SK-N-SH (cell line): ENCODE data around the gene RNF217. TPM values are rescaled to one million over a fixed set of nuclear protein-coding genes. Genes with fewer than 3 reads are reported as not detected.

ENCODE experiments used
- CTCF ChIA-PET: fragments of 300-600, 350-600 bp; formaldehyde crosslinking; extraction: SDS; loops from one replicate; lab custom pipeline; 2021; lab: Yijun Ruan, JAX
- POLR2A ChIA-PET: fragments of 350-600 bp; sonication (Branson Sonifier 250); formaldehyde crosslinking; extraction: SDS; loops from one replicate; lab custom pipeline; 2020; ENCODE audit warnings: antibody characterized with exemption, inconsistent platforms; lab: Yijun Ruan, JAX
- DNase-seq: peaks from one replicate; pipeline ENCODE4 v3.0.0; 2012
- H2AFZ ChIP-seq: fragments of 200-600 bp; sonication (generic); 2 replicates; pipeline ENCODE4 v1.8.1; 2016; ENCODE audit warnings: antibody characterized with exemption, mild to moderate bottlenecking, low read depth
- H3F3A ChIP-seq: fragments of 200-600 bp; sonication (generic); replicated peaks from 2 replicates; pipeline ENCODE3; 2016; ENCODE audit warnings: antibody characterized with exemption, mild to moderate bottlenecking; ENCODE audit not compliant: insufficient read depth
- H3K27ac ChIP-seq, 2 experiments: fragments of 200-500 bp in 1 of 2; fragments of 200-600 bp in 1 of 2; sonication (Bioruptor generic) in 1 of 2; sonication (generic), shearing (Covaris generic) in 1 of 2; 2 replicates each; pipeline versions ENCODE4 v1.5.1 to v1.6.1; 2014 to 2016; ENCODE audit warnings: low read depth in 2 of 2, inconsistent platforms in 1 of 2, low read length in 1 of 2, mild to moderate bottlenecking in 1 of 2, mixed read lengths in 1 of 2
- H3K27me3 ChIP-seq: fragments of 200-600 bp; sonication (generic), shearing (Covaris generic); 2 replicates; pipeline ENCODE4 v1.6.1; 2016; ENCODE audit warnings: mixed run types; ENCODE audit not compliant: insufficient read depth
- H3K36me3 ChIP-seq, 2 experiments: fragments of 200-500 bp in 1 of 2; fragments of 200-600 bp in 1 of 2; sonication (Bioruptor generic) in 1 of 2; sonication (generic) in 1 of 2; replicated peaks in 1 of 2; 2 replicates each; pipeline versions ENCODE3 to v1.5.1; 2014 to 2016; ENCODE audit warnings: low read length in 1 of 2, mild to moderate bottlenecking in 1 of 2; ENCODE audit not compliant: insufficient read depth in 2 of 2, control insufficient read depth in 1 of 2
- H3K4me1 ChIP-seq, 2 experiments: fragments of 200-500 bp in 1 of 2; fragments of 200-600 bp in 1 of 2; sonication (Bioruptor generic) in 1 of 2; sonication (generic), shearing (Covaris generic) in 1 of 2; 2 replicates each; pipeline versions ENCODE4 v1.5.1 to v1.6.1; 2014 to 2016; ENCODE audit warnings: low read depth in 1 of 2, low read length in 1 of 2, mixed run types in 1 of 2; ENCODE audit not compliant: insufficient read depth in 2 of 2, control insufficient read depth in 1 of 2
- H3K4me2 ChIP-seq: fragments of 200-600 bp; sonication (generic), shearing (Covaris generic); 2 replicates; pipeline ENCODE4 v1.6.1; 2017; ENCODE audit warnings: mixed run types
- H3K4me3 ChIP-seq, 2 experiments: fragments of 200-500 bp in 1 of 2; fragments of 200-600 bp in 1 of 2; sonication (Bioruptor generic) in 1 of 2; sonication (generic), shearing (Covaris generic) in 1 of 2; 2 replicates each; pipeline versions ENCODE4 v1.5.1 to v1.8.1; 2014 to 2016; ENCODE audit warnings: low read depth in 2 of 2, inconsistent platforms in 1 of 2, low read length in 1 of 2, mild to moderate bottlenecking in 1 of 2, mixed read lengths in 1 of 2, moderate library complexity in 1 of 2
- H3K79me2 ChIP-seq: fragments of 200-600 bp; sonication (generic); 2 replicates; pipeline ENCODE4 v1.8.1; 2017; ENCODE audit warnings: mild to moderate bottlenecking; ENCODE audit not compliant: insufficient read depth
- H3K9ac ChIP-seq: fragments of 200-600 bp; sonication (generic); 2 replicates; pipeline ENCODE4 v1.6.1; 2017; ENCODE audit warnings: mixed run types
- H3K9me2 ChIP-seq: fragments of 200-600 bp; sonication (generic); 2 replicates; pipeline ENCODE4 v1.6.1; 2017; ENCODE audit warnings: mixed run types
- H3K9me3 ChIP-seq: fragments of 200-600 bp; sonication (generic); 2 replicates; pipeline ENCODE4 v1.6.1; 2017; ENCODE audit warnings: mixed run types, mild to moderate bottlenecking, moderate library complexity
- H4K20me1 ChIP-seq: fragments of 200-600 bp; sonication (generic); 2 replicates; pipeline ENCODE4 v1.6.1; 2017; ENCODE audit warnings: mild to moderate bottlenecking, mixed run types; ENCODE audit not compliant: insufficient read depth
- CHD2 ChIP-seq: fragments of 150-350 bp; IDR thresholded peaks from 2 replicates; pipeline ENCODE4 v1.6.1; 2018; ENCODE audit warnings: low read length; ENCODE audit not compliant: partially characterized antibody
- EP300 ChIP-seq, 2 experiments: IDR thresholded peaks; 2 replicates each; pipeline versions ENCODE4 v1.4.0 to v1.6.1; 2012; ENCODE audit warnings: borderline replicate concordance in 1 of 2, low read depth in 1 of 2, low read length in 1 of 2
- FOSL2 ChIP-seq: IDR thresholded peaks from 2 replicates; pipeline ENCODE4 v1.4.0; 2012; ENCODE audit warnings: low read depth, mild to moderate bottlenecking, moderate library complexity, borderline replicate concordance
- FOXJ3 ChIP-seq: sonication (generic); formaldehyde crosslinking; IDR thresholded peaks from 2 replicates; pipeline ENCODE4 v1.5.1; 2020; ENCODE audit warnings: mild to moderate bottlenecking, missing genetic modification reagents
- NFIC ChIP-seq: IDR thresholded peaks from 2 replicates; pipeline ENCODE4 v1.4.0; 2012; ENCODE audit warnings: borderline replicate concordance
- POLR2AphosphoS5 ChIP-seq: IDR thresholded peaks from 2 replicates; pipeline ENCODE4 v1.6.1; 2012; ENCODE audit warnings: low read depth, low read length
- RAD21 ChIP-seq: IDR thresholded peaks from 2 replicates; pipeline ENCODE4 v1.6.1; 2012; ENCODE audit warnings: mild to moderate bottlenecking, low read length
- RCOR1 ChIP-seq: fragments of 150-350 bp; IDR thresholded peaks from 2 replicates; pipeline ENCODE4 v1.6.1; 2017; ENCODE audit warnings: antibody characterized with exemption, low read length
- RFX5 ChIP-seq: IDR thresholded peaks from 2 replicates; pipeline ENCODE4 v1.6.1; 2012; ENCODE audit warnings: mild to moderate bottlenecking, improper control_type of control experiment, low read length
- TCF12 ChIP-seq: IDR thresholded peaks from 2 replicates; pipeline ENCODE4 v1.4.0; 2012
- TEAD4 ChIP-seq: IDR thresholded peaks from 2 replicates; pipeline ENCODE4 v1.4.0; 2012; ENCODE audit warnings: mild to moderate bottlenecking, borderline replicate concordance; ENCODE audit not compliant: insufficient read depth
- YY1 ChIP-seq: IDR thresholded peaks from 2 replicates; pipeline ENCODE4 v1.4.0; 2012; ENCODE audit warnings: low read depth, mild to moderate bottlenecking
- WGBS: methylation state at CpG from one replicate; pipeline ENCODE4 v1.1.6; 2017; ENCODE audit warnings: low lambda C conversion rate; 5-methylcytosine and 5-hydroxymethylcytosine counted together
- polyA plus RNA-seq, 3 experiments: library from polyadenylated mRNA; depleted of rRNA; stranded (reverse); fragments of >200 nt; gene quantifications; 2 replicates each; pipeline ENCODE4 v1.2.3, GENCODE V29; 2012
- TF ChIP-seq, protein P1 (sequence below): fragments of 200-600 bp; sonication (generic); IDR thresholded peaks from 2 replicates; pipeline ENCODE4 v1.6.1; 2017; ENCODE audit warnings: antibody characterized with exemption, mild to moderate bottlenecking, moderate library complexity
- TF ChIP-seq, protein P2 (sequence below): IDR thresholded peaks from 2 replicates; pipeline ENCODE4 v1.4.0; 2012; ENCODE audit warnings: low read depth
- TF ChIP-seq, protein P3 (sequence below): IDR thresholded peaks from 2 replicates; pipeline ENCODE4; 2012

RNF217 gene
- polyA plus RNA-seq, 1 of the 3 experiments (the other 2 are of a cell fraction) = 0.28 TPM

DNA sequence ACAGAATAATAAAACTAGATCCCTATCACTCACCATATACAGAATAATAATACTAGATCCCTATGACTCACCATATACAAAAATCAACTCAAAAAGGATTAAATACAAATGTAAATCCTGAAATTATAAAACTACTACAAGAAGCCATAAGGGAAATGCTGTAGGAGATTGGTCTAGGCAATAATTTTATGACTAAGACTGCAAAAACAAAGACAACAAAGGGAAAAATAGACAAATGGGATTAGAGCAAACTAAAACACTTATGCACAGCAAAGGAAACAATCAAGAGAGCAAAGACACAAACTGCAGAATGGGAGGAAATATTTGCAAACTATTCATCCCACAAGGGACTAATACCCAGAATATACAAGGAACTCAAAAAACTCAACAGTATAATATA, 4.1 kb upstream of the RNF217 start:
- no peak for DNase-seq
- Histone ChIP-seq H3K9me3 (no peaks in the 10 kb centered on the region), H3K4me3 (no peak overlapping the region), H3K4me2 (no peak overlapping the region), H3F3A (no peaks in the 10 kb centered on the region), H3K27me3 (peaks cover 13% of the 10 kb centered on the region), H3K9me2 (no peaks in the 10 kb centered on the region), H3K4me1 (no peaks in the 10 kb centered on the region; a peak in 1 of 4 replicates), H2AFZ (no peak overlapping the region), H3K27ac (no peak overlapping the region), H3K9ac (no peak overlapping the region), H3K36me3 (no peaks in the 10 kb centered on the region), H4K20me1 (no peaks in the 10 kb centered on the region), H3K79me2 (no peaks in the 10 kb centered on the region)
- CTCF ChIA-PET = no interaction called here
- POLR2A ChIA-PET = no interaction called here
- TF ChIP-seq NFIC (no peak), EP300 (IDR thresholded peaks at IDR 0.05; ENCODE audit: borderline replicate concordance in 1 of 2, low read depth in 1 of 2, low read length in 1 of 2) (no peak), POLR2AphosphoS5 (no peak), FOSL2 (no peak), RAD21 (no peak)
- TF ChIP-seq, protein P1, sequence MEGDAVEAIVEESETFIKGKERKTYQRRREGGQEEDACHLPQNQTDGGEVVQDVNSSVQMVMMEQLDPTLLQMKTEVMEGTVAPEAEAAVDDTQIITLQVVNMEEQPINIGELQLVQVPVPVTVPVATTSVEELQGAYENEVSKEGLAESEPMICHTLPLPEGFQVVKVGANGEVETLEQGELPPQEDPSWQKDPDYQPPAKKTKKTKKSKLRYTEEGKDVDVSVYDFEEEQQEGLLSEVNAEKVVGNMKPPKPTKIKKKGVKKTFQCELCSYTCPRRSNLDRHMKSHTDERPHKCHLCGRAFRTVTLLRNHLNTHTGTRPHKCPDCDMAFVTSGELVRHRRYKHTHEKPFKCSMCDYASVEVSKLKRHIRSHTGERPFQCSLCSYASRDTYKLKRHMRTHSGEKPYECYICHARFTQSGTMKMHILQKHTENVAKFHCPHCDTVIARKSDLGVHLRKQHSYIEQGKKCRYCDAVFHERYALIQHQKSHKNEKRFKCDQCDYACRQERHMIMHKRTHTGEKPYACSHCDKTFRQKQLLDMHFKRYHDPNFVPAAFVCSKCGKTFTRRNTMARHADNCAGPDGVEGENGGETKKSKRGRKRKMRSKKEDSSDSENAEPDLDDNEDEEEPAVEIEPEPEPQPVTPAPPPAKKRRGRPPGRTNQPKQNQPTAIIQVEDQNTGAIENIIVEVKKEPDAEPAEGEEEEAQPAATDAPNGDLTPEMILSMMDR = no peak
- TF ChIP-seq, protein P2, sequence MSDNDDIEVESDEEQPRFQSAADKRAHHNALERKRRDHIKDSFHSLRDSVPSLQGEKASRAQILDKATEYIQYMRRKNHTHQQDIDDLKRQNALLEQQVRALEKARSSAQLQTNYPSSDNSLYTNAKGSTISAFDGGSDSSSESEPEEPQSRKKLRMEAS = no peak

DNA sequence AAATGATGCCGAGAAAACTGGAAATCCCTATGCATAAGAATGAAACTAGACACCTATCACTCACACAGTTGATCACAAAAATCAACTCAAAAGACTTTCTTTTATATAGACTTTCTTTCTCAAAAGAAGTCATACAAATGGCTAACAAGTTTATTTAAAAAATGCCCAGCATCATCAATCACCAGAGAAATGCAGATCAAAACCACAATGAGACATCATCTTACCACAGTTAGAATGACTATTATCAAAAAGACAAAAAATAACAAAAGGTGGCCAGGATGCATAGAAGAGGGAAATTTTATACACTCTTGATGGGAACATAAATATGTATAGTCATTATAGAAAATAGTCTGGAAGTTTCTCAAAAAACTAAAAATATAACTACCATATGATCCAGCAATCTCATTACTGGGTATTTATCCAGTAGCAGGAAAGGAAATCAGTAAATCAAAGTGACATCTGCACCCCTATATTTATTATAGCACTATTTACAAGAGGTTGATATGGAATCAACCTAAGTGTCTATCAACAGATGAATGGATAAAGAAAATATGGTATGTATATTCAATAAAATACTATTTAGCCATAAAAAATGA, 3.4 kb upstream of the RNF217 start:
- no peaks in the 10 kb centered on the region for H3K9me2 ChIP-seq
- no peaks in the 10 kb centered on the region for H3K79me2 ChIP-seq
- H3K27ac ChIP-seq = no peak overlapping the region
- H2AFZ ChIP-seq = no peak overlapping the region
- H3K36me3 ChIP-seq = no peaks in the 10 kb centered on the region
- no peak overlapping the region for H3K9ac ChIP-seq
- no peak for DNase-seq
- H3K4me2 ChIP-seq = no peak overlapping the region
- H3K4me3 ChIP-seq = no peak overlapping the region
- WGBS = 15% methylated on average over 1 of the region's 1 CpG
- ChIA-PET CTCF (no interaction called here), POLR2A (no interaction called here)
- no peaks in the 10 kb centered on the region; a peak in 1 of 4 replicates for H3K4me1 ChIP-seq
- H3K27me3 ChIP-seq = peaks cover 14% of the 10 kb centered on the region
- H3F3A ChIP-seq = no peaks in the 10 kb centered on the region
- no peaks in the 10 kb centered on the region for H3K9me3 ChIP-seq
- H4K20me1 ChIP-seq = no peaks in the 10 kb centered on the region
- TF ChIP-seq EP300 (IDR thresholded peaks at IDR 0.05; ENCODE audit: borderline replicate concordance in 1 of 2, low read depth in 1 of 2, low read length in 1 of 2) (no peak), TCF12 (no peak), POLR2AphosphoS5 (no peak), CHD2 (no peak), TEAD4 (no peak), YY1 (no peak), RFX5 (no peak), FOXJ3 (no peak), RCOR1 (no peak)
- TF ChIP-seq, protein P3, sequence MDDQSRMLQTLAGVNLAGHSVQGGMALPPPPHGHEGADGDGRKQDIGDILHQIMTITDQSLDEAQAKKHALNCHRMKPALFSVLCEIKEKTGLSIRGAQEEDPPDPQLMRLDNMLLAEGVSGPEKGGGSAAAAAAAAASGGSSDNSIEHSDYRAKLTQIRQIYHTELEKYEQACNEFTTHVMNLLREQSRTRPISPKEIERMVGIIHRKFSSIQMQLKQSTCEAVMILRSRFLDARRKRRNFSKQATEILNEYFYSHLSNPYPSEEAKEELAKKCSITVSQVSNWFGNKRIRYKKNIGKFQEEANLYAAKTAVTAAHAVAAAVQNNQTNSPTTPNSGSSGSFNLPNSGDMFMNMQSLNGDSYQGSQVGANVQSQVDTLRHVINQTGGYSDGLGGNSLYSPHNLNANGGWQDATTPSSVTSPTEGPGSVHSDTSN = no peak
- TF ChIP-seq, all 33 proteins: peak for 0
